Stimulated activated CD4-positive, alpha-beta T cell treated with anti-CD3 and anti-CD28 coated beads, Interleukin-1b, Interleukin-23, amount 100 ng/mL, for 24 hours (primary cell): ENCODE measurements around the gene TRIM34.
"Not testable (repeated sequence)": the region's sequence is repeated elsewhere in the genome, so short reads cannot be mapped to it uniquely, and the experiment has no call there.

Experiments
- DNase-seq, 4 experiments: peaks; one replicate each; pipeline ENCODE4 v3.0.0-alpha.2; 2020; ENCODE audit warnings: low read depth in 4 of 4, low spot score in 1 of 4

The TRIM34 gene

DNA sequence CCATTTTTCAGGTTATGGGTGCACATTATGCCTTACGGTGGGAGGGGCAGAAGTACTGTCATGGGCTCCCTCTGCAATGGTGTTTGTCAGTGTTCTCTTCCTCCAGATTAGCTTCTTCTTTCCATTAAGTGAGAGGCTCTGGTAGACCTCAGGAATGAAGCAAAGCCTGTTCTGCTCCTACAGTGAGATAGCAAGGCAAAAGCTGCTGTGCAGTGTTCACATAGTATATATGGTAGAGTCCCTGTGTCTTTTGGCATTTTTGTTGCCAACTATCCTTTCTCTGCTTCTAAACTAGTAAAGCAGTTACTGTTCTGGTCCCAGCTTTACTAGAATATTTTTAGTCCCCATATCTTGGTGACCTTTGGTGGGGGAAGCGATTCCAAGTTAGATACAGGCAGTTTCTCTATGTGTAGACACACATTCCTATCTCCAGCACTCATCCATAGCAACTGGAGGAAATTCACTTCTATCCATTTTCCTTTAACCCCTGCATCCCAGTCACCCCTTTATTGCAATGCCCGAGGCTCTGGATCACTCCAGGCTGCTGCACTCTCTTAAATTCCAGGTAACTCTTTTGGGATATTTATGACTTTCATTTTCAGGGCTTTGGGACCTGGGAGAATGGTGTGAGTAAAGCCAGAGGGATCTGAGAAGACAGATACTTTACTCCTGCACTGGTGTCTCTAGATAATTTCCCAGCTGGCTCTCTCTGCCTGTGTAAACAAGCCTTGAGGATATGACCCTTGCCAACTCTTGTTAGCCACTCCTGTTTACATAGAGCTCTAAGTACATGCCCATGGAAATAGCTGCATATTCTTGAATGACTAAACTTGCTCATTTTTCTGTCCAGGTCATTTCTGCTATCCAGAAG is 3.9 kb upstream of the TRIM34 start:
- DNase-seq, result no peak

DNA sequence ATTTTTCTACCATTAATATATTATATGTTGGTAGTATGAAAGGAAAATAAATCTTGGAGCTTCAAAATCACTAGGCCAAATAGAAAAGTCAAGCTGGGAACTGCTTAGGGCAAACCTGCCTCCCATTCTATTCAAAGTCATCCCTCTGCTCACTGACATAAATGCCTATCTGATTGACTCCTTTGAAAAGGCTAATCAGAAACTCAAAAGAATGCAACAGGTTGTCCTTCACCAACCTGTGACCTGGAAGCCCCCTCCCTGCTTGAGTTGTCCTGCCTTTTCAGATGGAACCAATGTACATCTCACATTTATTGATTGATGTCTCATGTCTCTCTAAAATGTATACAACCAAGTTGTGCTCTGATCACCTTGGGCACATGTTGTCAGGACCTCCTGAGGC is 3.2 kb upstream of the TRIM34 start:
- DNase-seq, result no peak

DNA sequence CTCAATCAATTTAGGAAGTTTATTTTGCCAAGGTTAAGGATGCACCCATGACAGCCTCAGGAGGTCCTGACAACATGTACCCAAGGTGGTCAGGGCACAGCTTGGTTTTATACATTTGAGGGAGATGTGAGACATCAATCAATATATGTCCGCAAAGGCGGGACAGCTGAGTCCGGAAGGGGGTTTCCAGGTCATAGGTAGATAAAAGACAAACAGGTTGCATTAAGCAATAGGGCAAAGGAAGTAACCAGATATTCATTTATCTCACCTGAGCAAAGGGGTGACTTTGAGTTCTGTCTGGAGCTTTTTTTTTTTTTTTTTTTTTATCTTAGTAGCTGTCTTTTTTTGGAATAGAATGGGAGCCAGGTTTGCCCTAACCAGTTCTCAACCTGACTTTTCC is 2.0 kb upstream of the TRIM34 start:
- DNase-seq, result no peak

DNA sequence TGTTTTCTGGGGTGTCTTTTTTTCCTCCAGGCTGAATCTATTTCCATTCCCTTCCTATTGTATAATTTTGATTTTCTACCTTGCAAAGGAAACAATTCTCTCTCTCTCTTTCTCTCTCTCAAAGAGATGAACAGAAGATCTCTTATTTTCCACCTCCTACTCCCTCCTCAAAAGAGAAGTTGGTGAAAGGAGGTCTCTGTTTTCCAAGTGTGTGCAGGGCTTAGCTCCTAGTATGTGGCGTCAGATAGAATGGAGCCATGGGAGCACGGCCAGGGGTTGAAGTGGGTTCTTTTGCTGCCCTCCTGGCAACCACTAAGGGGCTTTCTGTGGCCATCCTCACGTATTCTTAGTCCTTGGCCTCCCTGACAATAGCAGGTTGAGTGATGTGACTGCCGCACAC is 480 bp downstream of the TRIM34 start:
- DNase-seq, result no peak

DNA sequence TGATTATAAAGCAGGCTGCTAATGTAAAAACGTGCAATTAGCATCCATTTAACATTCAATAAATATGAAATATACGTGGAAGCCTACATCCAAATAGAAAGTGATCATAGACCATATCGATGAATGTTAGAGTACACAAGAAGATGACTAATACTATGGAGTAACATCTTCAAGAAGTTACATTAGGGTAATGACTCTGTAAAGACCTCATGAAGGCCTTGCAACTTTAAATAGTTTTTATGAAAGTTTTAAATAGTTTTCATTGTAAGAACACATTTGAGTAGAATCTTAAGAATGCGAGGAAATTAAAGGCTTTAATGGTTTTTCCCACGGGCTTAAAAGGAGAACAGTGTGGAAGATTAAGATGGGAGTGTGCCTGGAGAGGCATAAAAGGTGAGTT is 1.4 kb downstream of the TRIM34 start:
- no peak for DNase-seq

DNA sequence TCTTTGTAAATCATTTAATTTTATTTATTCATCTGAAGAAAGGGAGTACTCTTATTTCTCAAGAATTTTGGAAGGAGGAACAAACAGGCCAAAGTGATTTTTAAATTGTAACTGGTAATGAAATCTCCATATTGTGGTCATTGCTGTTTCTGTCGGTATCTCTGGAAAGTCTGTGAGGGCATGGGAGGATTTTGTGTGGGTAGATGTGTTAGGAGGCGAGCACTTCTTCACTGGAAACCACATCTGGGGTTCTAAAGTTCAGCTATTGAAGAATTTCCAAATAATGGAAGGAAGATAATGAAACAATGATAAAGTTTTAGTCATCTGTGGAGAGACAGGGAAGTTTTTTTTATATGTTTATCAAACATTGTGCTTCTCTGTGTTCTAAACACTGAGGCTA is 6.6 kb downstream of the TRIM34 start:
- DNase-seq, result no peak

DNA sequence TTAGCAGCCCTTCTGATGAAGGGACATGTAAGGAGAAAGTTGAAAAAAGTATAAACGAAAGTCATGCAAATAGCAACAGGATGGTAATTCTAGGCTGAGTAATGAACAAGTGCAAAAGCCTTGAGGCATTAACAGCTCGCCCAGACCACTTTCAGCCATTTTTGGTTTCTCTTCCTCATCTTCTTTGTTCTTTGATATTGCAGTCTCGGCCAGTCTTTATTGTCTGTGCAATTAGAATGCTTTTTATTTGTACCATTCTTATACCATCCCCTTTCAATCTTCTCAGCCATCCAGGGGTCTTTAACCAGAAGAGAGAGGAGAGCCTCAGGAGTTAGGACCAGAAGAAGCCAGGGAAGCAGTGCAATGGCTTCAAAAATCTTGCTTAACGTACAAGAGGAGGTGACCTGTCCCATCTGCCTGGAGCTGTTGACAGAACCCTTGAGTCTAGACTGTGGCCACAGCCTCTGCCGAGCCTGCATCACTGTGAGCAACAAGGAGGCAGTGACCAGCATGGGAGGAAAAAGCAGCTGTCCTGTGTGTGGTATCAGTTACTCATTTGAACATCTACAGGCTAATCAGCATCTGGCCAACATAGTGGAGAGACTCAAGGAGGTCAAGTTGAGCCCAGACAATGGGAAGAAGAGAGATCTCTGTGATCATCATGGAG is 7.3 kb downstream of the TRIM34 start:
- DNase-seq, result no peak

DNA sequence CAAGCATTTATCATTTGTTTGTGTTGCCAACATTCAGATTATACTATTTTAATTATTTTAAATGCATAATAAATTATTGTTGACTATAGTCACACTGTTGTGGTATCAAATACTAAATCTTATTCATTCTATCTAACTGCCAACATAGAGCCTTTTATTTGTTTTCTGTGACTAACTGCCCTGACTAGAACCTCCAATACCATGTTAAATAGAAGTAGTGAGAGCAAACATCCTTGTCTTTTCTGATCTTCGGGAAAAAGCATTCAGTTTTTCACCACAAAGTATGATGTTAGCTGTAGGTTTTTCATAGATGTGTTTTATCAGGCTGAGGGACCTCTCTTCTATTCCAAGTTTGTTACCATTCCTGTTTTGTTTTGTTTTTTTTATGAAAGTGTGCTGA is 15.2 kb downstream of the TRIM34 start:
- no peak for DNase-seq

DNA sequence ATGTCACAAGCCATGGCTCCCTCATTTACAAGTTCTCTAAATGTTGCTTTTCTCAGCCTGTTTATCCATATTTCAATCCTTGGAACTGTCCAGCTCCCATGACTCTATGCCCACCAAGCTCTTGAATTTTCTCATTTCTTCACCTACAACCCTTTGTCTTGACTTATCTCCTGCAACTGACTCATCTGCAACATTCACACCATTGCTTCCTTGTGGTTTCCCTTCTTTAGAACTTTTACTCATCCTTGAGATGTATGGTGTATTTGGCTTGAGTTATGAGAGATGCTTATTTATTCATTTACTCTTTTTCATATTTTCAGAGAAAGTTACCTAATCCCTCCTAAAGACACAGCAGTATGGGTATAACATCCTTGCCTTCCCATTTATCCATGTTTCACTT is 18.8 kb downstream of the TRIM34 start:
- no peak for DNase-seq

DNA sequence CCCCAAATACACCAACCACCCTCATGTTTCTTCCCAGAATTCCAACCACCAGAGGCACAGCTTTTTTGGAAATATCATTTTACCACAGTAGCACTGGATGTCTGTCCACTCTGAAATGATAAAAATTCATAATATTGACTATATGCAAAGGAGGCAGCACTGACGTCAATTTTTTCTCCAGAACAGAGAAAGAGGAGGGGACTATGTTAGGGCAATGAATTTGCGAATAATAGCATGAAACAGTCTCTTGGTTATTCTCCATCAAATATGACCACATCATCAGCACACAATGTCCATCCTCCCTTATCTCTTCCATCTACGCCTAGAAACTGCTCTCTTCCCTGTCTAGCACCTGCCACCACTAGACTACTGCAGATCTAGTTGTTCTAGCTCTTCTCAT is 21.3 kb downstream of the TRIM34 start:
- DNase-seq, result no peak

DNA sequence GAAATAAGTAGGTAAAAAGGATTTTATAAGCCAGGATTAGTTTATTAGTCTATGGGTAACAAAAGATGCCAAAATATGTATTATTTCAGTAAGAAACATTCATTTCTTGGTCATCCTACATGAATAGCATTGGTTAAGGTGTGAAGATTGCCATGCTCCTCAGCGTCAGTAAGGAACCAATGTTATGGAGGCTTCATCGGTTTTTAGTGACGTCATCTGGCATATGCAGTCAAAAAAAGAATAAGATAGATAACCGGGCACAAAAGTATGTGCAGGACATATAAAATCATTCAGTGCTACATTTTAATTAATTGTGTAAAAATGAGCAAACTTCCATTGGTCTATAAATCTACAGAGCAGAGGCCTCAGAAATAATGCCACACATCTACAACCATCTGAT is 30.7 kb downstream of the TRIM34 start:
- no peak for DNase-seq

DNA sequence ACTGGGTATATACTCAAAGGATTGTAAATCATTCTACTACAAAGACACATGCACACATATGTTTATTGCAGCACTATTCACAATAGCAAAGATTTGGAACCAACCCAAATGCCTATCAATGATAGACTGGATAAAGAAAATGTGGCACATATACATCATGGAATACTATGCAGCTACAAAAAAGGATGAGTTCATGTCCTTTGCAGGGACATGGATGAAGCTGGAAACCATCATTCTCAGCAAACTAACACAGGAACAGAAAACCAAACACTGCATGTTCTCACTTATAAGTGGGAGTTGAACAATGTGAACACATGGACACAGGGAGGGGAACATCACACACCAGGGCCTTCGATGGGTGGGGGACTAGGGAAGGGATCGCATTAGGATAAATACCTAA is 32.2 kb downstream of the TRIM34 start:
- not testable (repeated sequence) for DNase-seq

DNA sequence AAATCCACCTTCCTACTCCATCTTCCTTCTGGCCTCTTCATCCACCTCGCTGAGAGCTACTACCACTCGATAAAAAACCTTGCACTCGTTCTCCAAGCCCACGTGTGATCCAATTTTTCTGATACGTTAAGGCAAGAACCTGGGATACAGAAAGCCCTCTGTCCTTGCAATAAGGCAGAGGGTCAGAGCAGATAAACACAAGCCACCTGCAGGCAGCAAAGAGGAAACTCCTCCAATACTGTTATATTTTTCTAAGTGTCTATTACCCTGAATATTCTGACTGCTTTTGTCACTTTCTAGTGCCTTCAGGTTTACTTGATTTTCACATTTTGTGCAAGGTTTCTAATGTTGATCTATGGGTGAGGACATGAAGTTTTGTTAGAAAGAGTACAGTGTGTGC is 33.5 kb downstream of the TRIM34 start:
- DNase-seq, result no peak

DNA sequence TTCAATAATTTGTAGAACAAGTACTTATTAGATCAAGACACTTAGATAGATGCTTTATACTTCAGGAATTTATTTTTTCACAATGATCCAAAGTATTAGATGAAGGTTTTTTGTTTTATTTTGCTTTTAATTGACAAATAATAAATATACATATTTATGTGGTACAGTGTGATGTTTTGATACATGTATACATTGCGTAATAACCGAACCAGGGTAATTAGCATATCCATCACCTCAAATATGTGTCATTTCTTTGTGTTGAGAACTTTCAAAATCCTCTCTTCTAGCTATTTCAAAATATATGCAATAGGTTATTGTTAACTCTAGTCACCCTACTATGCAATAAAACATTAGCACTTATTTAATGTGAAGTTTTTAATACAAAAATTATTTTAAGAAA is 38.7 kb downstream of the TRIM34 start:
- no peak for DNase-seq

DNA sequence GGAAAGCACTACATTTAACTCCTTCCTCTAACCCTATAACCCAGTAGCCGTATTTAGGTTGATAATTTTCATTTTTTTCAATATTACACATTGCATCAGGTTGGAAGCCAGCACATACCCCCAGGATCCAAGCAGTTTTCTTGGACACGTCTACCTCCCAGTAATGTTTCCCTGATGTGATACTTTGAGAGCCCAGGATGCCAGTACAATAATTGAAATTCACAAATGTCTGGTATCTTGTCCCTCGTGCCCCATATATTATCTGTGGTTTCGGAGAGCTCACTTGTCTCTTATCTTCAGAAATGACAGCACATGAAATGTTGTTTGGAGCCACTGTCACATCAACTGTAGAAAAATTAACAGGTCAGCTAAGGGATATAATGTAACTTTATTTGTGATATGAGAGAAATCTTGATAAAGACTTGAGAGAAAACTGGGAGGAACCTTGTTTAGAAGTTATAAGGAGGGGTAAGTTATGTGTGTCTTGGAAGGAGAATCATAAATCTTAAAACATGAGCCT is 40.3 kb downstream of the TRIM34 start:
- DNase-seq, result no peak

DNA sequence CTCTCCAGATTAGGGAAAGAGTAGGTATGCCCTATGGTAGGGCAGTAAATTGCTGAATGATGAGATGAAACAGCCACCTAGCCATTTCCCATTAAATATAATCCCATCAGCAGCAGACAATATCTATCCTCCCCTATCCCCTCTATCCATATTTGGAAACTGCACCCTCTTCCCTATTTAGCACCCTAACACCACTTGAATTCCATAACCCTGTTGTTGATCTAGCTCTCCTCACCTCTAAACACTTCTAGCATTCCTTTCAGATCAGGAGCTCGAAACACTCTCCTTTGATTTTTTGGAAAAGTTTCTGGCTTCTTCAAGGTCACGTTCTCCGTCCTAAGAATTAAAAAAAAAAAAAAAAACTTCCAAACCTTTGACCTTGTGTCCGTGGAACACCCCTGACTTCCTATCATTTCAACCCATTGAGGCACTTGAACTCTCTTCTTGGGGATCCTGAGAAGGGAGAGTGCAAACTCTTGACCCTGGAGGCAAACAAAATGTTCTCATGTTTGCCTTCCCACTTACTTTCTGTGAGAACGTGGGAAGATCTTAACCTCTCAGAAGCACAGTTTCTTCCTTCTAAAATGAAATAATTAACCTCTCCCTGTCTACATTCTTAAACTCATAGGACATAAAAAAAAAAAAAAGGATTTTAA is 41.1 kb downstream of the TRIM34 start:
- no peak for DNase-seq

DNA sequence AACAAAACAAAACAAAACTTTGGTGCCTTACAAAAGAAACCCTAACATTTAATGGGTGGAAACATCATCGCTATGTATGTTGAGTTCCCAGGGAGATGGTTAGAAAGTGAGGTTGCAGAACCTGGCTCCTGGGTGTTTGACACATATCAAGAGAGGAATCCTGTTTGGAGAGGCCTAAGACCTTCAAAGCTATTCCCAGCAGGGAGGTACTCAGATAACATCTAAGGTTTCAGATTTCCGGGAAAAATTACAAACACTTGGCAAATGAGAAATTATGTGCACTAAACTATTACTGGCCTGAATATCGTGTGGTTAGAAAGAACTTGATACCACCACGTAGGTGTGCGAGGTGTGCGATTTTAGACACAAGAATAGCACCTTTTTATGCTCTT is 41.6 kb downstream of the TRIM34 start:
- no peak for DNase-seq

DNA sequence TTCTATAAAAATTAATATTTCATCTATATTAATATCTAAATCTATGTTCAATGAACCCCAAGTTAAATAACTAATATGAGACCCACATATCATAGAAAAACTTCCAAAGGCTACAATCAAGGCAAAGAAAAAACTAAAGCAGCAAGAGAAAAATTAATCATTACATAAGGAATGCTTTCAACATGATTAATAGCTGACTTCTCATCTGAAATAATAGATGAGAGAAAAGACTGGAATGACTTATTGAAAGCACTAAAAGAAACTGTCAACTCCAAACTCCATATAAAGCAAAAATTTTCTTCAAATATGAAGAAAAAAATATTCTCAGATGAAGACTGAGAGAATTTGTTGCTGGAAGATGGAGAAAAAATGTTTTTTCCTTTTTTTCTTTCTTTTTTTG is 47.0 kb downstream of the TRIM34 start:
- DNase-seq, result no peak

DNA sequence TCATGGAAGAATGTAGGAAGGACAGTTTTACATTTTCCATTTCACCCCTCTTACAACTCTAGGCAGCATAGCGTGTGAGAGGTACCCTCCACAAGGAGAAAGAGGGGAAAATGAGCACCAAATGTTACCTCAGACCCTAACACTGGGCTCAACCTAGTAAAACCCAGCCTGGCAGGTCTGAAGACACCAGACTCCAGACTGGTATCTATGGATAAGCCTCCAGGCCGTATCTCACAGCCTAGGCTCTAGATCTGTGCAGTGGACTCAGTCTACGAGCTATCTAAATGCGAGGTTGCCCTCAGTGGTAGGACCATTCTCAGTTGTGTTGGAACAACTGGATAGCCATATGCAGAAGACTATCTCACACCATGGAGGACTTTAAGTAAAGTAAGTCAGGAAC is 49.6 kb downstream of the TRIM34 start:
- DNase-seq, result no peak

DNA sequence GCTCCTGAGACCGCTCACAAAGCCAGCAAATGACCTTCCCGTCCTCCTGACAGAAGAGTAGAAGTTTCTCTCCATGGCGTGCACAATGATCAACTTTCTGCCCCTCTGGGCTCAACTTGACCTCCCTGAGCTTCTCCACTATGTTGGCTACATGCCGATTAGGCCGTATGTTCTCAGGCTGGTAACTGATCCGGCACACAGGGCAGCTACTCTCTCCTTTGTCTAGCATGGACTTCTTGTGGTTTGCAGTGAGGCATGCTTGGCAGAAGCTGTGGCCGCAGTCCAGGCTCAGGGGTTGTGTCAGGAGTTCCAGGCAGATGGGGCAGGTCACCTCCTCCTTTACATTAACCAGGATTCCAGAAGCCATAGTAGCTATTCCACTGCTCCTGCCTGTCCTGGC is 55.0 kb downstream of the TRIM34 start:
- DNase-seq, result no peak

DNA sequence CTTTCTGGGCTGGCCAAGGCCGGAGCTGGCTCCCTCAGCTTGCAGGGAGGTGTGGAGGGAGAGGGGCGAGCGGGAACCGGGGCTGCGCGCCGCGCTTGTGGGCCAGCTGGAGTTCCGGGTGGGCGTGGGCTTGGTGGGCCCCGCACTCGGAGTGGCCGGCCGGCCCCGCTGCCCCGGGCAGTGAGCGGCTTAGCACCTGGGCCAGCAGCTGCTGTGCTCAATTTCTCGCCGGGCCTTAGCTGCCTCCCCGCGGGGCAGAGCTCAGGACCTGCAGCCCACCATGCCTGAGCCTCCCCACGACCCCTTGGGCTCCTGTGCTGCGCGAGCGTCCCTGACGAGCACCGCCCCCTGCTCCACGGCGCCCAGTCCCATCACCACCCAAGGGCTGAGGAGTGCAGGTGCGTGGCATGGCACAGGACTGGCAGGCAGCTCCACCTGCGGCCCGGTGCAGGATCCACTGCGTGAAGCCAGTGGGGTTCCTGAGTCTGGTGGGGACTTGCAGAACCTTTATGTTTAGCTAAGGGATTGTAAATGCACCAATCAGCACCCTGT is 58.2 kb downstream of the TRIM34 start:
- DNase-seq, result not testable (repeated sequence)

DNA sequence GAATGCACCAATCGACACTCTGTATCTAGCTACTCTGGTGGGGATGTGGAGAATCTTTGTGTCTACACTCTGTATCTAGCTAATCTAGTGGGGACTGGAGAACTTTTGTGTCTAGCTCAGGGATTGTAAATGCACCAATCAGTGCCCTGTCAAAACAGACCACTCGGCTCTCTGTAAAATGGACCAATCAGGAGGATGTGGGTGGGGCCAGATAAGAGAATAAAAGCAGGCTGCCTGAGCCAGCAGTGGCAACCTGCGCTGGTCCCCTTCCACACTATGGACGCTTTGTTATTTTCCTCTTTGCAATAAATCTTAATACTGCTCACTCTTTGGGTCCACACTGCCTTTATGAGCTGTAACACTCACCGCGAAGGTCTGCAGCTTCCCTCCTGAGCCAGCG is 58.8 kb downstream of the TRIM34 start:
- DNase-seq, result not testable (repeated sequence)
